RWPE1 (cell line): ENCODE measurements around the gene CACNA1B.

ENCODE experiments used
- CTCF ChIA-PET: fragments of 350-600 bp; sonication (Branson Sonifier 250); formaldehyde crosslinking; extraction: SDS; loops from one replicate; lab custom pipeline; 2021; lab: Yijun Ruan, JAX
- POLR2A ChIA-PET: fragments of 400-600 bp; formaldehyde crosslinking; extraction: SDS; loops from one replicate; lab custom pipeline; 2020; ENCODE audit warnings: antibody characterized with exemption; ENCODE audit not compliant: low non-redundant PET; lab: Yijun Ruan, JAX
- DNase-seq: peaks from one replicate; pipeline ENCODE4 v3.0.0; 2012; ENCODE audit warnings: low spot score
- H3K27ac ChIP-seq: fragments of 450-650 bp; 2 replicates; pipeline ENCODE4 v1.5.1; 2017
- CTCF ChIP-seq: fragments of 450-650 bp; conservative IDR thresholded peaks from 2 replicates; pipeline ENCODE4 v1.5.1; 2017; ENCODE audit warnings: low read depth, mild to moderate bottlenecking

CACNA1B gene

DNA sequence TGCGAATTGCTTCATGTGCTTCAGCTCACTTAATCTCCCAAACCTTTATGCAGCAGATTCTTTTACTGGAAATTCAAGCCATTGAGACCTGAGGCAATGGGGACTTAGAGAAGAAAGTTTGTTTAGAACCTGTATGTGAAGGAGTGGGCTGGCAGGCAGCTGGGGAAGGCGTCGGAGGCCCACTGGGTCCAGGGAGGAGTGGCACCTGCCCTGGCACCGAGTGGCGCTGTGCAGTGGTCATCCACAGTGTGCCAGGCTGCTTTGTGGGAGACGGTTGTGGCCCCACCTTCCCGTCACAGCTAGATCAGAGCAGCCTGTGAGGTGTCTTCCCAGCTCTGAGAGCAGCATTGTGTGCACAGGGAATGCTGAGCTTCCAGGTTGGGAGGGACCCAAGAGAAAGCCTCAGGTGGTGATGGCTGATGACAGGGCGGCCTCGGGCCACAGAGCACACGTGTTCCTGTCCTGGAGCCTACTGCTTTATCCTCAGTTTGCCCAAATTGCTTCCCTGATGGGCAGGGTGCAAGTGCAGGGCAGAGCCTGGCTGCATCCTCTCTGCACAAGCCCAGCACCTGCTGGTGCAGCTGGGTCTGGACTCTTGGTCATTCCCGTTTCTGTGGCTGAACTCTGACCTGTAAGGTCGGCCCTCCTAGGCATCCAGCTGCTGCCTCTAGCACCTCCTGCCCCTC lies 175.2 kb downstream of the CACNA1B start:
- ChIA-PET POLR2A (no interaction called here), CTCF (no interaction called here)
- TF ChIP-seq CTCF: no peak
- DNase-seq: no peak
- H3K27ac ChIP-seq: no peak overlapping the region

DNA sequence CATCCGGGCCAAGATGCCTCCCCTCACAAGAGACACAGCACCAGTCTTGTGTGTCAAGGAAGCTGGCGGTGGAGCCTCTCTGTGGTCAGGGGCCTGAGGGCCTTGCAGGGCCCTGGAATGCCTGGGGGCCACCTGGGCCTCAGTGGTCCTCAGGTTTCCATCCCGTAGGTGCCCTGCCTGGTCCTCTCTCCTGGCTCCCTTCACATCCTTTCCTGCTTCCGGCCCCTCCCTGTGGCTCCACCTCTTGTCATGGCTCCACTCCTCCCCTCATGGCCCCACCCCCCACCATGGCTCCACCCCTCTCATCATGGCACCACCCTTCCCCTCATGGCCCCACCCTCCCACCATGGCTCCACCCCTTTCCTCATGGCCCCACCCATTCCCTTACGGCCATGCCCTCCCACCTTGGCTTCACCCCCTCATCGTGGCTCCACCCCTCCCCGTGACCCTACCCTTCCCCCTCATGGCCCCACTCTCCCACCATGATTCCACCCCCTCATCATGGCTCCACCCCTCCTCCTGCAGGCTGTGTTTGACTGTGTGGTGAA lies 175.8 kb downstream of the CACNA1B start:
- DNase-seq: peak; percentile 39
- ChIA-PET CTCF (interaction anchor here (0.6 kb wide), 1 partner anchor 35 kb away, joined by 4 read pairs; no protein-coding TSS in a partner anchor), POLR2A (no interaction called here)
- H3K27ac ChIP-seq: no peak overlapping the region
- no peak for TF ChIP-seq CTCF

- TF ChIP-seq CTCF: no peak
- ChIA-PET CTCF (interaction anchor here (0.6 kb wide), 1 partner anchor 35 kb away, joined by 4 read pairs; no protein-coding TSS in a partner anchor), POLR2A (no interaction called here)
These were observed 176.6 kb downstream of the CACNA1B start for GRCh38 chr9:138053996-138054752.

DNA sequence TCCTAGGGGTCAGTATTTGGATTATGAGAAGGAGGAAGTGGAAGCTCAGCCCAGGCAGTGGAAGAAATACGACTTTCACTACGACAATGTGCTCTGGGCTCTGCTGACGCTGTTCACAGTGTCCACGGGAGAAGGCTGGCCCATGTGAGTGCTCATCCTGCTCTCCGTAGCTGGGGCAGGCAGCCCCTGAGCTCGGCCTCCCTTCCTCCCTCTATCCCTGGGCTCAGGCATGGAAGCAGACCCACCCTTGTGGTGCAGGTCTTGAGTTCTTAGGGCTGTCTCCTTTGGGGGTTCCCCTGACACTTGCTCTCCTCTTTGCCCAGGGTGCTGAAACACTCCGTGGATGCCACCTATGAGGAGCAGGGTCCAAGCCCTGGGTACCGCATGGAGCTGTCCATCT lies 180.1 kb downstream of the CACNA1B start:
- ChIA-PET POLR2A (no interaction called here), CTCF (no interaction called here)

More at GRCh38 chr9:138053996-138054752, 176.6 kb downstream of the CACNA1B start:
- no peak for DNase-seq
- H3K27ac ChIP-seq: no peak overlapping the region

GRCh38 chr9:138058181-138058580 lies 180.6 kb downstream of the CACNA1B start:
- DNase-seq: no peak
- CTCF ChIA-PET: no interaction called here
- POLR2A ChIA-PET: no interaction called here
- H3K27ac ChIP-seq: no peak overlapping the region
- TF ChIP-seq CTCF: no peak

More for the DNA sequence above, 180.1 kb downstream of the CACNA1B start:
- H3K27ac ChIP-seq: no peak overlapping the region
- TF ChIP-seq CTCF: no peak
- DNase-seq: no peak

- ChIA-PET POLR2A (no interaction called here), CTCF (interaction anchor here (0.7 kb wide), 1 partner anchor 135 kb away, joined by 3 read pairs; no protein-coding TSS in a partner anchor)
- no peak for DNase-seq
- no peak for TF ChIP-seq CTCF
- no peak overlapping the region for H3K27ac ChIP-seq
These were observed 181.6 kb downstream of the CACNA1B start for GRCh38 chr9:138059196-138059595.
